ENCODE data around the gene ANKS4B.

GRCh38 chr16:21236831-21237230 lies 3.3 kb downstream of the ANKS4B start:
- TF ChIP-seq POLR2AphosphoS5 (IDR thresholded peaks at IDR 0.05) = no peak
- no peak for TF ChIP-seq EP300 (IDR thresholded peaks at IDR 0.05)
- no peak for TF ChIP-seq CTCF (IDR thresholded peaks at IDR 0.05)

Measured in stomach (tissue), 4 donors.